Kidney epithelial cell (primary cell): ENCODE measurements around the gene IL11. TPM values are rescaled to one million over a fixed set of nuclear protein-coding genes. Genes with fewer than 3 reads are reported as not detected.

ENCODE experiments used
- DNase-seq: peaks from one replicate; pipeline ENCODE4 v3.0.0-alpha.2; 2010; ENCODE audit warnings: low read depth
- H3K27me3 ChIP-seq: 2 replicates; pipeline ENCODE4 v1.6.0; 2011; ENCODE audit warnings: low read length; ENCODE audit not compliant: control insufficient read depth, insufficient read depth
- H3K36me3 ChIP-seq: 2 replicates; pipeline ENCODE4 v1.5.1; 2011; ENCODE audit warnings: low read length; ENCODE audit not compliant: control insufficient read depth, insufficient read depth
- H3K4me3 ChIP-seq: 2 replicates; pipeline ENCODE4 v1.5.1; 2011; ENCODE audit warnings: low read depth, mild to moderate bottlenecking, control low read depth, low read length
- total RNA-seq: library from RNA; depleted of rRNA; stranded (reverse); fragments of >200 nt; gene quantifications from 2 replicates; pipeline ENCODE4 v1.2.3, GENCODE V29; 2015
- TF ChIP-seq, protein P1 (sequence below): IDR thresholded peaks from 2 replicates; pipeline ENCODE4 v1.5.1; 2011; ENCODE audit warnings: mild to moderate bottlenecking, moderate library complexity, low read length, control low read depth, inconsistent platforms; ENCODE audit not compliant: insufficient read depth, poor library complexity, severe bottlenecking

Gene IL11
- total RNA-seq, 1 donor from 2014 or later = 32.1 TPM

DNA sequence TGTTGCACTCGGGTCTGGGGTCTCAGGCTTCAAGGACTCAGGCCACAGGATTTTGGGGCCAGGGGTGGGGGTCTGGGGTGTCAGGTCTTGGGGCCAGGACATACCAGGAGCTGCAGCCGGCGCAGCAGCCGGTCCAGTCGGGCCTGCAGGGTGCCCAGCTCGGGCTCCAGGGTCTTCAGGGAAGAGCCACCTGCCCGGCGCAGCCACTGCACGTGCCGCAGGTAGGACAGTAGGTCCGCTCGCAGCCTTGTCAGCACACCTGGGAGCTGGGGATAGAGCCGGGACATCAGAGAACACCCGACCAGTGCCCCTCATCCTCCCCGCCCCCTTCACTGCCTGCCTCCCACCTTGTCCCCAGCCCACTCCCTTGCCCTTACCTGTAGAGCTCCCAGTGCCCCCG, 2.2 kb downstream of the IL11 start:
- DNase-seq = no peak
- peak overlapping the region; percentile 67 for H3K4me3 ChIP-seq
- no peaks in the 10 kb centered on the region for H3K36me3 ChIP-seq
- no peaks in the 10 kb centered on the region for H3K27me3 ChIP-seq
- TF ChIP-seq, protein P1, sequence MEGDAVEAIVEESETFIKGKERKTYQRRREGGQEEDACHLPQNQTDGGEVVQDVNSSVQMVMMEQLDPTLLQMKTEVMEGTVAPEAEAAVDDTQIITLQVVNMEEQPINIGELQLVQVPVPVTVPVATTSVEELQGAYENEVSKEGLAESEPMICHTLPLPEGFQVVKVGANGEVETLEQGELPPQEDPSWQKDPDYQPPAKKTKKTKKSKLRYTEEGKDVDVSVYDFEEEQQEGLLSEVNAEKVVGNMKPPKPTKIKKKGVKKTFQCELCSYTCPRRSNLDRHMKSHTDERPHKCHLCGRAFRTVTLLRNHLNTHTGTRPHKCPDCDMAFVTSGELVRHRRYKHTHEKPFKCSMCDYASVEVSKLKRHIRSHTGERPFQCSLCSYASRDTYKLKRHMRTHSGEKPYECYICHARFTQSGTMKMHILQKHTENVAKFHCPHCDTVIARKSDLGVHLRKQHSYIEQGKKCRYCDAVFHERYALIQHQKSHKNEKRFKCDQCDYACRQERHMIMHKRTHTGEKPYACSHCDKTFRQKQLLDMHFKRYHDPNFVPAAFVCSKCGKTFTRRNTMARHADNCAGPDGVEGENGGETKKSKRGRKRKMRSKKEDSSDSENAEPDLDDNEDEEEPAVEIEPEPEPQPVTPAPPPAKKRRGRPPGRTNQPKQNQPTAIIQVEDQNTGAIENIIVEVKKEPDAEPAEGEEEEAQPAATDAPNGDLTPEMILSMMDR = no peak

DNA sequence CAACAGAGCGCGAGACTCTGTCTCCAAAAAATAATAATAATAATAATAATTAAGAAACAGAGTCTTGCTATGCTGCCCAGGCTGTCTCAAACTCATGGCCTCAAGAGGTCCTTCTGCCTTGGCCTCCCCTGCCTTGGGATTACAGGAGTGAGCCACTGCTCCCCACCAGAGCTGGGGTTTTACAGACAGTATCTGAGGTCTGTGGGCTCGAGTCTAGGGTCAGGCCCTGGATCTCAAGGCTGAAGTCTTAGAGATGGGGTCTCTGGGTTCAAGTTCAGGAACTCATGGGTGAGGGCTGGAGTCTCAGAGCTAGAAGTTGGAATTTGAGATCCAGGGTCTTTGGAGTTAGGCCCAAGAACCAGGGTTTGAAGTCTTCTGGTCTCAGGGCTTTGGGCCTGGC, 3.5 kb downstream of the IL11 start:
- Histone ChIP-seq H3K36me3 (no peaks in the 10 kb centered on the region), H3K27me3 (no peaks in the 10 kb centered on the region), H3K4me3 (no peak overlapping the region)
- no peak for DNase-seq
- TF ChIP-seq, protein P1 = no peak

DNA sequence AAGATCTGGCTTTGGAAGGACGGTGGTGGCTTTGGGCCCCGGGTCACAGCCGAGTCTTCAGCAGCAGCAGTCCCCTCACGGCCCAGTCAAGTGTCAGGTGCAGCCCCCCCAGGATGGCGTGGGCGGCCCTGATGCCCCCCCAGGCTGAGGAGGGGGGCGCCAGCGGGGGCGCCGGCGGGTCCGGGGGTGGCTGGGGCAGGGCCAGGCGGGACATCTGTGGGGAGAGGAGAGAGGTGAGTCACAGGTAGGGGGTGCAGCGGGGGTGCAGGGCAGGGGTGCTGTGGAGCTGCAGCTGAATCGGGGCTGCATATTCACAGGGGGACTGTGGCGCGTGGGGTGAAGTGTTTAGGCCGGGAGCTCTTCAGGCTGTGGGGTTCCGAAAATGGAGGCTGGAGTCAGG, 4.3 kb downstream of the IL11 start:
- no peaks in the 10 kb centered on the region for H3K36me3 ChIP-seq
- TF ChIP-seq, protein P1 = no peak
- DNase-seq = no peak
- H3K4me3 ChIP-seq = no peak overlapping the region
- no peaks in the 10 kb centered on the region for H3K27me3 ChIP-seq

DNA sequence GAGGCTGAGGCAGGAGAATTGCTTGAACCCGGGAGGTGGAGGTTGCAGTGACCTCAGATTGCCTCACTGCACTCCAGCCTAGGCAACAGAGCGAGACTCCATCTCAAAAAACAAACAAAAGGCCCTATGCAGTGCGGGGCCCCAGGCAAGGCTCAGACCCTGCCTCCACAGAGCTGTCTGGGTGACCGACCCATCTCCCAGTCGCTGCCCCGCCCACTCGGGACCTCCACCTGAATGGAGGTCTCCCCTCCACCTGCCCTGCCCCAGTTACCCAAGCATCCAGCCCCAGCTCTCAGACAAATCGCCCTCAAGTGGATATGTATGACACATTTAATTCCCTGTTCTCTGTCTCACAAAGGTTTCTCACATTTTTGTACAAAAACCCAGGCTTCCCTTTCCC, 5.0 kb downstream of the IL11 start:
- no peaks in the 10 kb centered on the region for H3K36me3 ChIP-seq
- TF ChIP-seq, protein P1 = no peak
- no peaks in the 10 kb centered on the region for H3K27me3 ChIP-seq
- DNase-seq = no peak
- no peak overlapping the region for H3K4me3 ChIP-seq

DNA sequence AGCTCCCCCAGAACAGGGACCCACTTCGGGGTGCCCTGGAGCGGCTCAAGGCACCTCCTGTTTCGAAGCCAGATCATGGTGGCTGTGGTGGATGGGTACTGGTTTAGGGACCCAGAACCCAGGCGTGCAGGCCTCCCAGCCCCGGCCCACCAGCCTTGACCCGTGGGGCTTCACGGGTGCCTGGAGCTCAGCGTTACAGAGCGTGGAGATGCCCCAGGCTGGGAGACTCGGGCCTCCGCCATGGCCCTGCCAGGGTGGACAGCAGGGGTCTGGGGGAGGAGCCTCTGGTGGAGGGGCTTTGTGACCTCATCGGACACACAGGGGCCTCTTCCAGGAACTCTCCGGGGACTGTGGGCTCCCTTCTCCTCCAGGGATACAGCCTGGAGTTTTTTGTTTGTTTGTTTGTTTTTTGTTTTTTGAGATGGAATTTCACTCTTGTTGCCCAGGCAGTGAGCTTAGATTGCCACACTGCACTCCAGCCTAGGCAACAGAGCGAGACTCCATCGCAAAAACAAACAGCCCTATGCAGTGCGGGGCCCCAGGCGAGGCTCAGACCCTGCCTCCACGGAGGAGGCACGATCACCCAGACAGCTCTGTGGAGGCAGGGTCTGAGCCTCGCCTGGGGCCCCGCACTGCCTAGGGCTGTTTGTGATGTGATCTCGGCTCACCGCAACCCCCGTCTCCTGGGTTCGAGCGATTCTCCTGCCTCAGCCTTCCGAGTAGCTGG, 7.1 kb downstream of the IL11 start, which contains the start of gene GARIN5B:
Gene GARIN5B, minus strand, starts transcription at position 271 of the 727 bp plus-strand sequence. Its CDS starts 194 bp downstream, at position 77.
- H3K4me3 ChIP-seq = no peak within 1 kb of the TSS
- no peaks in the 10 kb centered on the region for H3K36me3 ChIP-seq
- no peak for DNase-seq
- no peaks in the 10 kb centered on the region for H3K27me3 ChIP-seq
- TF ChIP-seq, protein P1 = no peak

DNA sequence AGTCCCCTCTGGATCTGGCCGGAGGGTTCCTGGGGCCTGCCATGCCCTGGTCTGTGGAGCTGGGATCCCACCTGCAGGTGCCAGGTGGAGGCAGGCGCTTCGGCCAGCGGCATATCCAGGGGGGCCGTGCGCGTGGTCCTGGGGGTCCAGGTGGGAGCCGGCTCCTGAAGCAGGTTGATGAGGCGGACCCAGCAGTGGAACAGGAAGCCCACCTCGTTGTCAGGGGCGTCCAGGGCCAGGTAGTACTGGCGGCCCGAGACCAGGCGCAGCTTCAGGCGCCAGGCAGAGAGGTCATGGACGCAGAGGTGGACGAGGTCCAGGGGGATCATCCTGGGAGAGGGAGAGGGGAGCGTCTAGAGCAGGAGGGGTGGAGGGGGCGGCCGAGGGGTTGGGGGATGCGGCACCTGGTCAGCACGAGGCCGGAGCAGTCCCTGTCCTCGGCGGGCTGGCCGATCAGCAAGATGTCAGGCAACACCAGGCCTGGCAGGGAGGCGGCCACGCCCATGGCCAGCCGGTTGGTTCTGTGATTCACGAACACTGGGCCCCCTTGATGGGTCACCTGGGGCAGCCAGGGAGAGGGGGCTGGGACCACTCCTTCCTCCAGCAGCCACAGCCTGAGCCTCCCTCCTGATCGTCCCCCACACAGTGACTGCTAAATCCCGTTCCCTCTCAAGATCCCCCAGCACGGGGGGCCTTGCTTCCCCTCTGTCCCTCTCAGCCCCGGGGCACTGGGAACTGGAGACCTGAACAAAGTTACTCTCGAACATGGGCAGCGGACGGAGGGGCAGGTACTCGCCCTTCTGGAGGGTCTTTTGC, 7.9 kb downstream of the IL11 start:
- no peak for DNase-seq
- no peak overlapping the region for H3K4me3 ChIP-seq
- H3K27me3 ChIP-seq = peaks cover 2% of the 10 kb centered on the region
- TF ChIP-seq, protein P1 = no peak
- H3K36me3 ChIP-seq = no peaks in the 10 kb centered on the region
